GM21717 (cell line): ENCODE measurements around the gene CRIM1.

Experiments
- ATAC-seq: cut with Tn5 transposase; IDR thresholded peaks from one replicate; pipeline ENCODE4 v1.9.1; 2021; ENCODE audit warnings: mild to moderate bottlenecking, moderate library complexity; ENCODE audit not compliant: unreplicated experiment

CRIM1 gene

GRCh38 chr2:36545871-36546416 is 190.4 kb downstream of the CRIM1 start:
- no peak for ATAC-seq

DNA sequence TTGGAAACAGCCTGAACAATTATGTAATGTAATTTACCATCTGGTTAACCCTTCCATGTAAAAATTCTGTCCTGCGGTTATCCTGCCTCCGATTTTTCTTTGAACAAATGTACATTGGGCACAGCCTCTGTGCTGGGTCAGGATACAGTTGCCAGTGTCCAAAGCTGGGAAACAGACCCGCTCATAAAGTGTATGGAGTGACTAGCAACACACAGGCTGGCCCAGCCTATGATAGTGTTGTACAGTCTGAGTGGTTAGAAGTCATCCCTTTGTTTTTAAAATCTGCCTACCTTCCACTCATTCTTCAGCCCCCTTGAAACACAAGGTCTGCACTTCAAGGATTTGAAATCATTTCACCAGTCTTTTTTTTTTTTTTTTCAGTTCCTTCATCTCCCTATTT is 192.3 kb downstream of the CRIM1 start:
- no peak for ATAC-seq

- ATAC-seq = no peak
These were observed 193.6 kb downstream of the CRIM1 start for GRCh38 chr2:36549165-36549574.

- no peak for ATAC-seq
These were observed 194.4 kb downstream of the CRIM1 start for GRCh38 chr2:36550006-36550405.

DNA sequence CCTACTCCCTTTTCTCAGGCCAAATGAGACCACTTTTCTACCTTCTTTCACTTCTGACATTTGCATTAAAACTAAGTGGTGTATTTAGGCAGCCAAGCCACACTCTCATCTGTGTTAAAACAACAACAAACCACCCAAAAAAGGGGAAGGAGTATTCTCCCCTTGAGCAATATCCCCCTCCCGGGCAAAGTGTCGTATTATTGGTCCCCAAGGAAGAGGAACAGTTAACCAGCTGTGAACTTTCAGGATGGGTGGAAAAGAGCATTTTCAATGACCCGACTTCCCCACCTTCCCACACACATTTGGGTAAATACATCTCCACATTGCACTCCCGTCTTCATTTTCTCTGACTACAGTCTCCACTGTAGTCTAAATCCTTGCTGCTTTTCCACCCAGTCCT is 198.1 kb downstream of the CRIM1 start:
- ATAC-seq = no peak

- no peak for ATAC-seq
These were observed 199.0 kb downstream of the CRIM1 start for GRCh38 chr2:36554531-36554930.

GRCh38 chr2:36555789-36556188 is 200.2 kb downstream of the CRIM1 start:
- ATAC-seq = no peak

- ATAC-seq = no peak
These were observed 201.3 kb downstream of the CRIM1 start for GRCh38 chr2:36556842-36557241.

DNA sequence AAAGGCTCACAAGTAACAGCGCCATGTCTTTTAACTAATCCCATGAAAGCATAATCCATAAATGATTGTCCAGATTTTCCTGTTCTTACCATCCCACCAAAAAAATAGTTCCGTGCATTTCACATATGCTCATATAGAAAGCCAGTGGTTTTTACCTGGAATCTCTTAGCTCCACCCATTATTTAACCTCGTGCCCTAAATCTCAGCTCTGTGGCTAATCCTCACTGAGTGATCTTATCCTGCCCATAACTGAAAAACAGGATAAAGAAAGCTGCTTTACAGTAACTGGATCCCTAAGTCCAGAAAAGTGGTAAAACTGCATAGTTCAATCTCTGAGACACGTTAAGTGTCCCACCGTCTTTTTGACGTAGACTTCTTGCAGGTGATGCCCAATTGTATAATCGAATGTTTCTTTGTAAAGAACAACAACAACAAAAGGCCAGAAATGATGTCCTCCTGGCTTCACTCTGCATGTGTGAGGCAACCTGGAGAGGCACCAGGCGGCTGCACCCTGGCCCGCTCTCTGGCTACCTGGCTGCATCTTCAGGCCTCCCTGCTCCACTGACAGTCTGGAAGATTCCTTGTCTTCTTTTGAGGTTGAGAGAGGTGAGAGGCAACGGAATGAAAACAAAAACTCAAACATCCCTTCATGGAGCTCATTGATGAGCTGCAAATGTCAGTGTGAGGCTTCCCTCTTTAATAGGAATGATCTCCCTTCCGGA is 203.8 kb downstream of the CRIM1 start:
- ATAC-seq = no peak

- ATAC-seq = no peak
These were observed 205.1 kb downstream of the CRIM1 start for GRCh38 chr2:36560726-36561125.

DNA sequence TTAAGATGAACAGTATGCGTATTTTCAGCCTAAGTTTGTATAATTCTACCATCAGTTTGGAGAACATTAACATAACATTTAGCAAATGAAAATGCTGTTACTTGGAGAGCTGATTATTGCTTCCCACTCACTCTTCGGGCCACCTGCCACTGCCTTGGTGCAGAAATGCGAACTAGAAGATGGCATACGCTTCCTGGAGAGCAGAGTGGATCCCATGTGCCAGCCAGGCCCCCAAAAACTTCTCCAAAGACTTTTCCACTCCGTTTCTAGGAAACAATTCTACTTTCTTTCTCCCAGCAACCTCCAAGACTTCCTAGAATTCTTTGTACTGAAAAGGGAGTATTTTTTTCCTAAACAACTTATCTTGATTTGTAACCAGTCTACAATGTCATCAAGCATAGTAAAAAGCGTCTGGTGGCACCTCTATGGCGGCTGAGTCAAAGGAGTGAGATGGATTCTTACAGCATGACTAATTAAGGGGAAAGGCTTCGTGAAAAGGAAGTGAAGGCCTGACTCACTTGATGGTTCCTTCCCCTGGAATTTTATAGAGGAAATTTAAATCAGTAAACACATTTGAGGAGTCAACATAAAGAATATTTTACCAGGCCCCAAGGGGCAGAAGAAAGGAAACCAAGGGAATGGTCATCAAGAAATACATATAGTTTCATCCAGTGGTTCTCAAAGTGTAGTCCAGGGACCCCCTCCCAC is 205.8 kb downstream of the CRIM1 start:
- ATAC-seq = no peak

- ATAC-seq = no peak
These were observed 206.7 kb downstream of the CRIM1 start for GRCh38 chr2:36562240-36562639.

DNA sequence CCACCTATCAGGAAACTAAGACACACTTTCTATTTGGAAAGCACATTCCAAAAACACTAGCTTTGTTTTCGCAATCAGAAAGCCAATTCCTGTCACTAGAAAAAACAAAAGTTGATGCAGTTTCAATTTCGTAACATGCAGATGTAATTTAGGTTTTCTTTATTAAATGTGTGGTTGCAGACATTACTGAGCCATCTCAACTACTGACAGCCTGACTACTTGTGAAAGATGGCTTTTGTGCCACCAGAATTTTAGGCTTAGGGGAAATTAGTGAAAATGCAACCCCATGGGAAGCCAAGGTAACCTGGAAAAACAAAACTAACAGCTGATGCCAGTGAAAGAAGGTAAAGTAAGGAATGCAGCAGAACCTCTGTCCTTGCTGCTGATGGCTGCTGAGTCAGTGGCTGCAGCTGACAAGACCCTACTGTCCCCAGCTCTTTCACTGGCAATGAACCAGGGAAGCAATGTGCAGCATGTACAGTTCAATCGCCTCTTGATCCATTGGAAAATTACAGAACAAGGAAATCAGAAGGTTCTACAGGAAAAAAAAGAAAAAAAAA is 207.5 kb downstream of the CRIM1 start:
- ATAC-seq = no peak

GRCh38 chr2:36564377-36564930 is 208.9 kb downstream of the CRIM1 start:
- no peak for ATAC-seq

DNA sequence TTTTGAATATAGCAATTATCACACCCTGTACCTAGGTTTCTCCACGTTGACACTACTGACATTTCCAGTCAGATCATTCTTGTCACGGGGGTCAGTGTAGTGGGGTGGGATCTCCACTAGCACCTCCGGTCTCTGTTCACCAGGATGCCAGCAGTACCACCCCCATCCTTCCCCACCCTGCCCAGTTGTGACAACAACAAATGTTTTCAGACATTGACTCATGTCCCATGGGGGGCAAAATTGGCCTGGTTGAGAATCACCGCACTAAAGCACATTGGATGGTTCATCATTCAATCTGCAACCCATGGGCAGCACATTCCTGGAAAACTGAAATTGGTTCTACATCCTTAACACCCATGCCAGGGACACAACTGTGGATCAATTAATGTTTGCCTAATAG is 210.1 kb downstream of the CRIM1 start:
- no peak for ATAC-seq

DNA sequence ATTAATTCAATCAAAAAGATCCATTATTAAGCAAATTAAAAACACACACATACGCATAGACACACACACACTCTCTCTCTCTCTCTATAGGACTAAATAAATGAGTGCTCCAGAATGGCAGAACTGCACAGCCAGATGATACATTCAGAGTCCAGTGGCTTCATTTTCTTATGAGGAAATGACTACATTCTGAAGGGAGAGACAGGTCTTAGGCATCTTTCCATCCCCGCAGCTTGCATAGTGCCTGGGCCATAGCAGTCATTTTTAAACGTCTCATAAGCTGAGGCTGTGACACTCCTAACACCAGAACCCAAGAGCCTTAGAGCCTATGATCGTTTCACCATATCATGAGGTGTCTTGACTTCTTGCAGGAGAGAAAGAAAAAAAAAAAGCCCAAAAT is 211.3 kb downstream of the CRIM1 start:
- ATAC-seq = no peak

GRCh38 chr2:36567711-36568408 is 212.3 kb downstream of the CRIM1 start:
- ATAC-seq = no peak

GRCh38 chr2:36568516-36569246 is 213.1 kb downstream of the CRIM1 start:
- no peak for ATAC-seq

GRCh38 chr2:36569267-36569856 is 213.8 kb downstream of the CRIM1 start:
- ATAC-seq = no peak

- no peak for ATAC-seq
These were observed 214.8 kb downstream of the CRIM1 start for GRCh38 chr2:36570416-36570815.
